Measurements from ENCODE around the gene MESP2.

Gene MESP2

GRCh38 chr15:89770041-89770440, 6.1 kb upstream of the MESP2 start:
- H3K4me1 Mint-ChIP-seq = no peaks in the 10 kb centered on the region
- no peak overlapping the region for H3K4me3 Mint-ChIP-seq
- no peak for TF ChIP-seq CTCF (IDR thresholded peaks at IDR 0.05)
- H3K27ac Mint-ChIP-seq = peak overlapping the region; percentile 66
- H3K36me3 Mint-ChIP-seq (ENCODE audit: low read depth) = no peaks in the 10 kb centered on the region
- no peak for DNase-seq
- H3K27me3 Mint-ChIP-seq (ENCODE audit: low read depth, poor library complexity) = peaks cover 71% of the 10 kb centered on the region
- no peaks in the 10 kb centered on the region for H3K9me3 Mint-ChIP-seq

- no peak overlapping the region for H3K27ac Mint-ChIP-seq
Observed at GRCh38 chr15:89772932-89773583, 3.1 kb upstream of the MESP2 start.

GRCh38 chr15:89774492-89774891, 1.6 kb upstream of the MESP2 start:
- no peak for TF ChIP-seq CTCF (IDR thresholded peaks at IDR 0.05)
- DNase-seq = no peak
- no peaks in the 10 kb centered on the region for H3K4me1 Mint-ChIP-seq
- no peak overlapping the region for H3K4me3 Mint-ChIP-seq
- H3K36me3 Mint-ChIP-seq (ENCODE audit: low read depth) = no peaks in the 10 kb centered on the region
- H3K27me3 Mint-ChIP-seq (ENCODE audit: low read depth, poor library complexity) = peaks cover 77% of the 10 kb centered on the region
- H3K9me3 Mint-ChIP-seq = no peaks in the 10 kb centered on the region
- H3K27ac Mint-ChIP-seq = no peak overlapping the region

More at GRCh38 chr15:89772932-89773583, 3.1 kb upstream of the MESP2 start:
- Mint-ChIP-seq H3K9me3 (no peaks in the 10 kb centered on the region), H3K4me3 (no peak overlapping the region), H3K36me3 (ENCODE audit: low read depth) (no peaks in the 10 kb centered on the region), H3K4me1 (no peaks in the 10 kb centered on the region), H3K27me3 (ENCODE audit: low read depth, poor library complexity) (peaks cover 73% of the 10 kb centered on the region)
- TF ChIP-seq CTCF (IDR thresholded peaks at IDR 0.05) = peak; percentile 27
- no peak for DNase-seq

GRCh38 chr15:89775815-89776214, 317 bp upstream of the MESP2 start:
- H3K9me3 Mint-ChIP-seq = no peaks in the 10 kb centered on the region
- DNase-seq = no peak
- H3K4me1 Mint-ChIP-seq = no peaks in the 10 kb centered on the region

GRCh38 chr15:89777073-89777751, 1.1 kb downstream of the MESP2 start:
- no peak for DNase-seq

More at GRCh38 chr15:89775815-89776214, 317 bp upstream of the MESP2 start:
- no peak overlapping the region for H3K27ac Mint-ChIP-seq
- no peak overlapping the region for H3K4me3 Mint-ChIP-seq
- peaks cover 76% of the 10 kb centered on the region for H3K27me3 Mint-ChIP-seq (ENCODE audit: low read depth, poor library complexity)
- no peak for TF ChIP-seq CTCF (IDR thresholded peaks at IDR 0.05)
- no peaks in the 10 kb centered on the region for H3K36me3 Mint-ChIP-seq (ENCODE audit: low read depth)

More at GRCh38 chr15:89777073-89777751, 1.1 kb downstream of the MESP2 start:
- peaks cover 3% of the 10 kb centered on the region for H3K4me1 Mint-ChIP-seq
- no peak for TF ChIP-seq CTCF (IDR thresholded peaks at IDR 0.05)
- peaks cover 78% of the 10 kb centered on the region for H3K27me3 Mint-ChIP-seq (ENCODE audit: low read depth, poor library complexity)
- H3K4me3 Mint-ChIP-seq = no peak overlapping the region
- H3K36me3 Mint-ChIP-seq (ENCODE audit: low read depth) = no peaks in the 10 kb centered on the region
- no peaks in the 10 kb centered on the region for H3K9me3 Mint-ChIP-seq
- no peak overlapping the region for H3K27ac Mint-ChIP-seq

Measured in nephron progenitor cell (in vitro differentiated cells).